Measurements from ENCODE around the gene WHAMM. TPM values are rescaled to one million over a fixed set of nuclear protein-coding genes. Genes with fewer than 3 reads are reported as not detected.

The WHAMM gene
- total and polyA plus RNA-seq, 2 of the 4 experiments (the other 2 are of a cell fraction) = 1.4 to 4.1 TPM

DNA sequence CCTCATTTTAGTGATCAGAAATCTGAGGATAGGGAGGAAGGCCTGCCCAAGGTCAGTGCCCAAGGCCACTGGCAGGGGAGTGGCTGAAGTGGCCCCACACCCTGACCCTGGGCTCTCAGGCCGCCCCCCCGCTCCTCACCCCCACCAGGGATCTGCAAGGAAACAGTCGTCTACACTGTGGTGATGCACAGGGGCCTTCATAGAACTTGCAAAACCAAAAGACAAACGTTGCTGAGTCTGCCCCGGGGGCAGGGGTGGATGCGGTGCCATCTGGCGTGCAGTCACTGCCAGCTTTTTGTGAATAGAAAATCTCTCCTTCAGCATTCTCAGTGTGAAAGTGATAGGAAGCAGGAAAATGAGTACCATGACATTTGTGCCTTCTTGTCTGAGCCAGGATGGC lies 41.3 kb downstream of the WHAMM start:
- no peak overlapping the region for H3K18ac ChIP-seq (ENCODE audit: low read depth, low read length)
- DNase-seq = no peak
- POLR2A ChIA-PET (ENCODE audit: unreplicated experiment) = no interaction called here
- H2AFZ ChIP-seq (replicated peaks; ENCODE audit: low read length, poor library complexity) = no peak overlapping the region
- dilution Hi-C loops (cut with HindIII; ENCODE audit: low sequenced_read_pairs, unreplicated experiment) = no loop called here
- no peak overlapping the region for H2BK15ac ChIP-seq (ENCODE audit: low read depth, low read length)
- H2BK20ac ChIP-seq (ENCODE audit: low read depth, low read length) = no peak overlapping the region
- no peak overlapping the region for H3K56ac ChIP-seq (ENCODE audit: extremely low read depth, insufficient read depth, low read length)
- no peaks in the 10 kb centered on the region for H3K79me1 ChIP-seq (ENCODE audit: low read depth in 1 of 2, low read length in 2 of 2)
- TF ChIP-seq POLR2A (IDR thresholded peaks at IDR 0.05; ENCODE audit: low read depth, low read length) (no peak), BHLHE40 (IDR thresholded peaks at IDR 0.05; ENCODE audit: low read depth, low read length) (no peak), RCOR1 (IDR thresholded peaks at IDR 0.05; ENCODE audit: insufficient replicate concordance, low read length) (no peak), CHD1 (IDR thresholded peaks at IDR 0.05; ENCODE audit: low read depth, low read length) (no peak), SMC3 (IDR thresholded peaks at IDR 0.05; ENCODE audit: low read depth, low read length) (no peak), MXI1 (IDR thresholded peaks at IDR 0.05; ENCODE audit: borderline replicate concordance, low read depth, low read length) (no peak), RAD21 (IDR thresholded peaks at IDR 0.05; ENCODE audit: low read length) (no peak), MAFK (IDR thresholded peaks at IDR 0.05; ENCODE audit: low read depth, low read length) (no peak)
- H3K27me3 ChIP-seq (ENCODE audit: control insufficient read depth, insufficient read depth, low read length) = no peaks in the 10 kb centered on the region
- in situ Hi-C loops (cut with MboI; ENCODE audit: low sequenced_read_pairs) = no loop called here
- no peak overlapping the region for H2AK9ac ChIP-seq (replicated peaks; ENCODE audit: low read depth, low read length, poor library complexity)
- no peak for ATAC-seq (ENCODE audit: low read depth)
- H3K14ac ChIP-seq (replicated peaks; ENCODE audit: low read depth, low read length) = no peak overlapping the region
- H3K4me3 ChIP-seq (ENCODE audit: insufficient read depth, low read depth, low read length) = no peak overlapping the region
- H2AK5ac ChIP-seq (ENCODE audit: low read depth, low read length) = no peak overlapping the region; the same call in 1 of the 2 replicates
- no peaks in the 10 kb centered on the region for H4K20me1 ChIP-seq (ENCODE audit: insufficient read depth, low read length)
- H3K4ac ChIP-seq (ENCODE audit: low read depth, low read length) = no peak overlapping the region
- no peak overlapping the region for H2BK5ac ChIP-seq (ENCODE audit: low read depth, low read length, poor library complexity, severe bottlenecking)
- H3K27ac ChIP-seq (ENCODE audit: insufficient read depth, low read length) = no peak overlapping the region
- no peaks in the 10 kb centered on the region; the same call in 1 of the 2 replicates for H3K9me1 ChIP-seq (ENCODE audit: insufficient read depth, low read length)
- 71% methylated on average over 4 of the region's 7 CpGs; no CpG with 5 or more reads in 1 of the 2 experiments for WGBS, 2 experiments (ENCODE audit: extremely low coverage in 2 of 2, insufficient read length in 1 of 2)
- H4K5ac ChIP-seq (ENCODE audit: low read depth, low read length) = no peak overlapping the region
- H3K4me1 ChIP-seq (ENCODE audit: control insufficient read depth, insufficient read depth, low read length) = peaks cover 11% of the 10 kb centered on the region; the same call in 1 of the 2 replicates
- H3K9me3 ChIP-seq (ENCODE audit: control insufficient read depth, insufficient read depth, low read length) = no peaks in the 10 kb centered on the region
- H3K9ac ChIP-seq (ENCODE audit: low read depth, low read length) = no peak overlapping the region
- BruUV-seq (replicated peaks) = no TSS peak
- intact Hi-C loops (cut with micrococcal nuclease) = loop anchor here (10.0 kb wide), 1 partner anchor 104 kb away; the partner anchor contains the start of gene HOMER2
- no peak overlapping the region for H3K4me2 ChIP-seq (ENCODE audit: low read depth, low read length)
- H4K91ac ChIP-seq (ENCODE audit: insufficient read depth, low read depth, low read length) = no peak overlapping the region
- CTCF ChIA-PET = interaction anchor here (1.6 kb wide), 1 partner anchor 27 kb away, joined by 4 read pairs; no protein-coding TSS in a partner anchor
- H3K23ac ChIP-seq (ENCODE audit: low read depth, low read length) = no peak overlapping the region
- H2BK120ac ChIP-seq (ENCODE audit: low read depth, low read length) = no peak overlapping the region
- H4K8ac ChIP-seq (ENCODE audit: low read depth in 2 of 2, low read length in 2 of 2) = no peak overlapping the region
- H3K36me3 ChIP-seq (ENCODE audit: control insufficient read depth, insufficient read depth, low read length) = no peaks in the 10 kb centered on the region
